OCI-LY3 (cell line): ENCODE results near the gene KRT73.
A peak's percentile ranks its signal among the peaks of the same experiment; 100 is the strongest.

Source experiments
- EZH2phosphoT487 ChIP-seq: fragments of 200-600 bp; shearing (Covaris generic); IDR thresholded peaks from 2 replicates; pipeline ENCODE4 v1.6.1; 2018; ENCODE audit warnings: antibody characterized with exemption, mixed run types, low read depth
- TF ChIP-seq, protein P1 (sequence below): fragments of 200-600, 300-600 bp; sonication (generic); IDR thresholded peaks from 2 replicates; pipeline ENCODE4 v1.5.1; 2014; ENCODE audit warnings: antibody characterized with exemption, low read length, low read depth

DNA sequence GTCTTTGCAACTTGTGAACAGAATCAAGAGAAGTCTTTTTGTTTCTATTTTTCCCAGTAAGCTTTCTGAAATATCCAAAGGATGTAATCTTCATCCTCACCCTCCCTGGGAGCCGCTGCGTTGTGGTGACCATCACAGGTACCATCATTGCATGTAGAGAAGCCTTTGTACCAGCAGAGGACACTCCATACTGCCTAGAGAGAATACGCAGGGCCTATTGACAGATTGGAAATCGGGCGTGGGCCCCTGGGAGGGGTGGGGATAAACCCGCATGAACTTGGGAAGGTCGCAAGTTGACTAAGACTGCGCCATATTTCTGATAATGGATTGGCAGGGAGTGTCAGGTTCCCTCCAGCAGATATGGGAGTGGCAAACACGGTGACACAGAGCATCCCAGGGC, 49.1 kb upstream of the KRT73 start:
- TF ChIP-seq, protein P1, sequence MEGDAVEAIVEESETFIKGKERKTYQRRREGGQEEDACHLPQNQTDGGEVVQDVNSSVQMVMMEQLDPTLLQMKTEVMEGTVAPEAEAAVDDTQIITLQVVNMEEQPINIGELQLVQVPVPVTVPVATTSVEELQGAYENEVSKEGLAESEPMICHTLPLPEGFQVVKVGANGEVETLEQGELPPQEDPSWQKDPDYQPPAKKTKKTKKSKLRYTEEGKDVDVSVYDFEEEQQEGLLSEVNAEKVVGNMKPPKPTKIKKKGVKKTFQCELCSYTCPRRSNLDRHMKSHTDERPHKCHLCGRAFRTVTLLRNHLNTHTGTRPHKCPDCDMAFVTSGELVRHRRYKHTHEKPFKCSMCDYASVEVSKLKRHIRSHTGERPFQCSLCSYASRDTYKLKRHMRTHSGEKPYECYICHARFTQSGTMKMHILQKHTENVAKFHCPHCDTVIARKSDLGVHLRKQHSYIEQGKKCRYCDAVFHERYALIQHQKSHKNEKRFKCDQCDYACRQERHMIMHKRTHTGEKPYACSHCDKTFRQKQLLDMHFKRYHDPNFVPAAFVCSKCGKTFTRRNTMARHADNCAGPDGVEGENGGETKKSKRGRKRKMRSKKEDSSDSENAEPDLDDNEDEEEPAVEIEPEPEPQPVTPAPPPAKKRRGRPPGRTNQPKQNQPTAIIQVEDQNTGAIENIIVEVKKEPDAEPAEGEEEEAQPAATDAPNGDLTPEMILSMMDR = peak; percentile 36
- TF ChIP-seq EZH2phosphoT487 = no peak
